HepG2 (cell line): ENCODE results near the gene METTL26. TPM values are rescaled to one million over a fixed set of nuclear protein-coding genes. Genes with fewer than 3 reads are reported as not detected.
A peak's percentile ranks its signal among the peaks of the same experiment; 100 is the strongest.

Experiments used
- CREB3 ChIP-seq: sonication (generic); formaldehyde crosslinking; IDR thresholded peaks from 2 replicates; pipeline ENCODE4 v1.5.0; 2020; ENCODE audit warnings: missing genetic modification reagents
- GABPB1 ChIP-seq: IDR thresholded peaks from 2 replicates; pipeline ENCODE4 v1.6.1; 2016; ENCODE audit warnings: mild to moderate bottlenecking, missing genetic modification reagents, moderate library complexity, missing compliant biosample characterization
- HMGXB3 ChIP-seq: sonication (generic); formaldehyde crosslinking; IDR thresholded peaks from 2 replicates; pipeline ENCODE4 v1.4.0; 2020; ENCODE audit warnings: missing genetic modification reagents, borderline replicate concordance
- HNF4G ChIP-seq, 2 experiments: sonication (generic) in 1 of 2; formaldehyde crosslinking in 1 of 2; IDR thresholded peaks; 2 replicates each; pipeline versions ENCODE4 v1.4.0 to v1.6.1; 2011 to 2020; ENCODE audit warnings: borderline replicate concordance in 2 of 2, low read depth in 2 of 2, mild to moderate bottlenecking in 2 of 2, low read length in 1 of 2, missing genetic modification reagents in 1 of 2, moderate library complexity in 1 of 2
- IRX3 ChIP-seq: sonication (generic); formaldehyde crosslinking; IDR thresholded peaks from 2 replicates; pipeline ENCODE4 v1.8.1; 2023; ENCODE audit warnings: mild to moderate bottlenecking, low read depth, missing genetic modification reagents, borderline replicate concordance
- KDM5A ChIP-seq: fragments of 200-600 bp; sonication (generic); IDR thresholded peaks from 2 replicates; pipeline ENCODE4 v1.7.0; 2018; ENCODE audit warnings: antibody characterized with exemption, mild to moderate bottlenecking, low read length, borderline replicate concordance
- MEIS2 ChIP-seq: sonication (generic); formaldehyde crosslinking; IDR thresholded peaks from 2 replicates; pipeline ENCODE4 v1.9.0; 2021; ENCODE audit warnings: mild to moderate bottlenecking, missing genetic modification reagents
- RXRA ChIP-seq: sonication (generic); formaldehyde crosslinking; IDR thresholded peaks from 2 replicates; pipeline ENCODE4 v1.5.1; 2020; ENCODE audit warnings: missing genetic modification reagents
- SAP130 ChIP-seq: IDR thresholded peaks from 2 replicates; pipeline ENCODE4 v1.6.1; 2016; ENCODE audit warnings: low read depth
- STAG1 ChIP-seq: sonication (generic); formaldehyde crosslinking; IDR thresholded peaks from 2 replicates; pipeline ENCODE4 v1.4.0; 2020; ENCODE audit warnings: missing genetic modification reagents
- TARDBP ChIP-seq: sonication (generic); formaldehyde crosslinking; IDR thresholded peaks from 2 replicates; pipeline ENCODE4 v1.8.0; 2022; ENCODE audit warnings: mild to moderate bottlenecking, missing genetic modification reagents
- TFAP4 ChIP-seq: sonication (generic); IDR thresholded peaks from 2 replicates; pipeline ENCODE4 v1.6.1; 2016; ENCODE audit warnings: low read depth, borderline replicate concordance
- THAP9 ChIP-seq: sonication (generic); formaldehyde crosslinking; IDR thresholded peaks from 2 replicates; pipeline ENCODE4; 2020; ENCODE audit warnings: missing genetic modification reagents, mild to moderate bottlenecking, borderline replicate concordance
- ZBTB38 ChIP-seq: sonication (generic); formaldehyde crosslinking; IDR thresholded peaks from 2 replicates; pipeline ENCODE4 v1.5.1; 2020; ENCODE audit warnings: mild to moderate bottlenecking, missing genetic modification reagents
- ZFP1 ChIP-seq: IDR thresholded peaks from 2 replicates; pipeline ENCODE4 v1.6.1; 2016
- ZNF143 ChIP-seq: sonication (generic); formaldehyde crosslinking; IDR thresholded peaks from 2 replicates; pipeline ENCODE4 v1.4.0; 2020; ENCODE audit warnings: missing genetic modification reagents
- ZNF234 ChIP-seq: sonication (generic); formaldehyde crosslinking; conservative IDR thresholded peaks from 2 replicates; pipeline ENCODE4 v1.5.1; 2020; ENCODE audit warnings: mild to moderate bottlenecking, missing genetic modification reagents
- ZNF644 ChIP-seq: IDR thresholded peaks from 2 replicates; pipeline ENCODE4 v1.6.1; 2016; ENCODE audit warnings: low read depth
- polyA plus RNA-seq, 8 experiments: library from polyadenylated mRNA; depleted of rRNA in 3 of 8; stranded (reverse) in 7 of 8; unstranded in 1 of 8; fragments of >200 nt; fragmentation: Illumina TruSeq in 4 of 8; extraction: Trizol in 4 of 8; gene quantifications; 2 replicates each; pipeline versions ENCODE4 v1.2.1 to v1.2.3, GENCODE V29; 2011 to 2016; ENCODE audit warnings: low read depth in 4 of 8, missing spikeins in 1 of 8, mixed read lengths in 1 of 8; ENCODE audit not compliant: insufficient read depth in 1 of 8
- total RNA-seq, 5 experiments: library from RNA; depleted of rRNA; stranded (reverse); fragments of >200 nt; fragmentation: Illumina TruSeq; extraction: Trizol; gene quantifications; 2 replicates each; pipeline ENCODE4 v1.2.3, GENCODE V29; 2016; ENCODE audit warnings: low read depth in 1 of 5

METTL26 gene
- total and polyA plus RNA-seq, 2 of the 13 experiments (the other 11 are each of a cell fraction or from before 2014, with no cell fraction given), result 65.5 to 70.1 TPM

GRCh38 chr16:648071-648780, 12.1 kb upstream of the METTL26 start (continued):
- TF ChIP-seq KDM5A (no peak), HMGXB3 (peak; percentile 37; the same call in 1 of the 2 replicates), ZNF143 (peak; percentile 28; the same call in 1 of the 2 replicates), SAP130 (peak; percentile 82), THAP9 (peak; percentile 37; the same call in 1 of the 2 replicates), TARDBP (peak; percentile 41; the same call in 1 of the 2 replicates), MEIS2 (CRISPR knock-in tag) (peak; percentile 63; the same call in 1 of the 2 replicates), GABPB1 (CRISPR knock-in tag) (peak; percentile 61), ZBTB38 (0 out of 2 replicates have a peak, but pooled peaks have one; percentile 62), HNF4G (IDR thresholded peaks at IDR 0.05; ENCODE audit: borderline replicate concordance, low read depth, low read length) (peak; percentile 54; the same call in 1 of the 2 replicates), HNF4G (CRISPR knock-in tag; IDR thresholded peaks at IDR 0.05; ENCODE audit: borderline replicate concordance, low read depth) (no peak), TFAP4 (peak; percentile 81), RXRA (CRISPR knock-in tag) (0 out of 2 replicates have a peak, but pooled peaks have one; percentile 33), IRX3 (CRISPR knock-in tag) (0 out of 2 replicates have a peak, but pooled peaks have one; percentile 52), CREB3 (CRISPR knock-in tag) (no peak), ZFP1 (no peak), STAG1 (CRISPR knock-in tag) (peak; percentile 60), ZNF234 (CRISPR knock-in tag) (no peak), ZNF644 (peak; percentile 81)
